COLO829 (cell line): ENCODE measurements around the gene OR2S2.
"Not testable (repeated sequence)": the region's sequence is repeated elsewhere in the genome, so short reads cannot be mapped to it uniquely, and the experiment has no call there.

Experiments
- DNase-seq: peaks from one replicate; pipeline ENCODE4 v3.0.0; 2012; ENCODE audit warnings: low spot score

The OR2S2 gene, protein sequence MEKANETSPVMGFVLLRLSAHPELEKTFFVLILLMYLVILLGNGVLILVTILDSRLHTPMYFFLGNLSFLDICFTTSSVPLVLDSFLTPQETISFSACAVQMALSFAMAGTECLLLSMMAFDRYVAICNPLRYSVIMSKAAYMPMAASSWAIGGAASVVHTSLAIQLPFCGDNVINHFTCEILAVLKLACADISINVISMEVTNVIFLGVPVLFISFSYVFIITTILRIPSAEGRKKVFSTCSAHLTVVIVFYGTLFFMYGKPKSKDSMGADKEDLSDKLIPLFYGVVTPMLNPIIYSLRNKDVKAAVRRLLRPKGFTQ

DNA sequence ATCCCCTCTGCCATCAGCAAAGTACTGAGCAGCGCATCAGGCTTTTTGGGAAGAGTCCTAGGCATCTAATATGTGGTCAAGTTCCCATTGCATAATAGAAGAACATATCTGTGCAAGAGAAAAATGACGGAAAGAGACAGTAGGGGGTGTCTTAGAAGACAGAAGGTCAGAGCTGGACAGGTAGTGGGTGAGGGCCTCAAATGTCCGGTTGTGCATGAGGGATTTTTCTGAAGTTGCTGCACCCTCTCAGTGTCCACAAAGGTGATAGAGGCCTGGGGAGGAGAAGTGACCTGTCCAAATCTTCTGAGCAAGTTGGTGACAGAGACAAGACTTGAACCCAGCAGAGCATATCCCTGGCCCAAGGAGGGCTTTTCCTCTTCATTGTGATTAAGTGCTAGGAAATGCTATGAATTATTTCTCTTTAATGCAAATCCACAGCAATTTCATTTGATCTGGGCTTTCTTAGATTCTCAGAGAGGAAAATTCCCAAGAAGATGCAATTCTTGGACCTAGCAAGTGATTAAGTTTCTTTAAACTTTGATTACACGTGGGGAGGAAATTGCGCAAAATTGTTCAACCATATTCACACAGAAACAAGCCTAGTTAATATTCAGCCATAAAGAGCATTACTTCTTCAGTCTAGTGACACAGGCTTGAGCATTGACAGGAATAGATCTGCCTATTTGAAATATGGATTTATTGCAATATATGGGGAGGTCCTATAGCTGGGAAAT is at the start of gene OR2S2:
OR2S2 (minus strand) TSS at position 51 of the 734 bp plus-strand sequence. CDS start 56 bp downstream, outside the sequence.
- DNase-seq: no peak

GRCh38 chr9:36007316-36007708 is 49.4 kb upstream of the OR2S2 start:
- no peak for DNase-seq

DNA sequence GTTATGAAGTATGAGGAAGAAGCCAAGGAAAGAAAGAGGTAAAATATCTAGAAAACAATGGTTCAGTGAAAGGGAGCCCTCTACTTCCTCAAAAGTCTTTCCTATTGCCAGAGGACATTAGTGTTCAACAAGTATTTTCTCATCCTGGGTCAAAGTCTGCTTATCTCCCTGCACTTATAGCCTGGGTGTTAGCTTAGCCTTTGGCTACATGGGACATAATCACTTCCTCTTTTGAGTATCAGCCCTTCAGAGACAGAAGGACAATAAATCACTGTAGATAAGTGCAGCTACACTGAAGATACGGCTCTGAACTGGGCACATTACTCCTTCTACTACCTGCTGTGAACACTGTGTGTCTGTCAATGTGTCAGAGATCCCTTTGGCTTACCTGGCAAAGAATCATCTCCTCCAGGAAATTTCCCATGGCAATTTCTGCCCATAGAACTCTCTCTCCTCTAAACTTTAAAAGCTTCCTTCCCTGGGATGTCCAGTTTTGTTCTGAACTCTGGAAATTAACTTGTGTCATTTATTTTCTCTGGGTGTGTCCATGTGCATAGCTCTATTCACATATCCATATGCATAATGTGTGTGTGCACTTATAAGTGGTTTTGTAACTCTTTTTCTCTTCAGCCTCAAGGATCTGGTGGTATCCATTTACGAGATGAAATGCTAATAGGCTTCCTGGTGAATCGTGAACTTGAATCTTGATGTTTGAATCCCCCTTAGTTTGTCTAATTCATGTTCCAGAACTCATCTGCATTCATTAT is 48.8 kb upstream of the OR2S2 start:
- DNase-seq: no peak

DNA sequence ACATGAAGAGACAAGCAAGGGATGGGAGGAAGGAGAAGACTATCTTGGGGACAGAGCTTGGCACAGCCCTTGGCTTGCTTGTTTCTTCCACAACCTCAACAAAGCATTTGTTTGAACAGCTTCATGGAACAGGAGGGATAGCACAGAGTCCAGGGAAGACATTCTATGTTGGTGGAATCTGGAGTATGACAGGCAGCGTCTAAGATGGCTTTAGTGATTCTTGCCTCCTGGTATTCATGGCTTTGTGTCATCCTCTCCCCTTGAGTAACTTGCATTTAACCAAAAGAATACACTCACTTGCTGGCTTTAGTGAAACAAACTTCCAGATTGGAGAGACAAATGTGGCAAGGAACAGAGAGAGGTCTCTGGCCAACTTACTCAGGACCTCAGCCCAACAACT is 47.9 kb upstream of the OR2S2 start:
- DNase-seq: no peak

- no peak for DNase-seq
Observed at GRCh38 chr9:35998333-35998732, 40.4 kb upstream of the OR2S2 start.

DNA sequence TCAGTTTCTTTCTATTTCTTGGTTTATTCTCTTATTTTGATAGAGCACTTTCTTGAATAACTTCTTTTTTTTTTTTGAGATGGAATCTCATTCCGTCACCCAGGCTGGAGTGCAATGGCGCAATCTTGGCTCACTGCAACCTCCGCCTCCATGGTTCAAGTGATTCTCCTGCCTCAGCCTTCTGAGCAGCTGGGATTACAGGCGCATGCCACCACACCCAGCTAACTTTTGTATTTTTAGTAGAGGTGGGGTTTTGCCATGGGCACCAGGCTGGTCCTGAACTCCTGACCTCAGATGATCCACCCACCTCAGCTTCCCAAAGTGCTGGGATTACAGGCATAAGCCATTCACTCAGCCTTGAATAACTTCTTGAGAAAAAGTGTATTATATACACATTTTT is 39.1 kb upstream of the OR2S2 start:
- not testable (repeated sequence) for DNase-seq

GRCh38 chr9:35996358-35996970 is 38.5 kb upstream of the OR2S2 start:
- no peak for DNase-seq

DNA sequence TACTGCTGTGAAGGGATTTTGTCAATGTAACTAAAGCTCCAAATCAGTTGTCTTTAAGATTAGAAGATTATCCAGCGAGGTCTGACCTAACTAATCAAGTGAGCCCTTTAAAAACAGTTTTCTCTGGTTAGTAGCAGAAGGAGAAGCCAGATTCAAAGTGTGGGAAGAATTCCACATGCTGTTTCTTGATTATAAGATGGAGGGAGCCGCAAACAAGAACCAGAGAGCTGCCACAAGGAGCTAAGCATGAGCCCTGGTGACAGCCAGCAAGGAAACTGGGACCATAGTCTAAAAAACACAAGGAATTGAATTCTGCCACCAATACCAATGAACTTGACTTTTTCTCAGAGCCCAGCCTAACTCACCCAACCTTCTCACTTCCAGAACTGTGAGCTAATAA is 37.0 kb upstream of the OR2S2 start:
- DNase-seq: no peak

DNA sequence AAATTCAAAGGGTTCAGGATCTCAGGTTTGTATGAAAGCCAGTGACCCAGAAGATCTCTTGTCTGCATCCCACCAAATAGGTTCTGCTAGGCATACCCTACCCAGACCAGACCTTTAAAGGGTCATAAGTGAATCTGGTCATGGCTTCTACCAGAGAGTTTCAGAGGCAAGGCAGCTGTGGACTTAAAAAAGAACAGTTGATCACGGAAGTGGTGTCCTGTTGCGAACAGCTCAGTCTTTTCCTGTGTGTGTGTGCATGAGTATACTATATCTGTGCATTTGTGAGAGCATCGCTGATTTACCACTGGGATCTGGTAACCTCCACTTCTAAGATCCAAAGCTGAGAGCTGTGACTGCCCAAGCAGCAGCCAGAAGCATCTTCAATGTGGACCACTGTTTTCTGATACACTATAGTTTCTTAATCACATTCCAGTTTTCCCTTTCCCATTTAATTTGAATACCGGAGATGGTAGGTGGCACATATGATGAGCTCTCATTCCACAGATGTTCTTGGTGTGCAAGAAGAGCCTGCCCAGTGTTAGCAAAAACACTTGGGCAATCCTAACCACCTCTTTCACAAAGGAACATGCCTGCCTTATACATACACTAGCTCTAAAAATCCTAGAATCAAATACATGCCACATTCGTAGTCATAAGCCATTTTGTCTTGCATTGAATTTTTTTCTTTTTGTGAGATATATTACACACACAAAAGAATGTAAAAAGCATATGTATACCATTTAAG is 36.2 kb upstream of the OR2S2 start:
- no peak for DNase-seq

DNA sequence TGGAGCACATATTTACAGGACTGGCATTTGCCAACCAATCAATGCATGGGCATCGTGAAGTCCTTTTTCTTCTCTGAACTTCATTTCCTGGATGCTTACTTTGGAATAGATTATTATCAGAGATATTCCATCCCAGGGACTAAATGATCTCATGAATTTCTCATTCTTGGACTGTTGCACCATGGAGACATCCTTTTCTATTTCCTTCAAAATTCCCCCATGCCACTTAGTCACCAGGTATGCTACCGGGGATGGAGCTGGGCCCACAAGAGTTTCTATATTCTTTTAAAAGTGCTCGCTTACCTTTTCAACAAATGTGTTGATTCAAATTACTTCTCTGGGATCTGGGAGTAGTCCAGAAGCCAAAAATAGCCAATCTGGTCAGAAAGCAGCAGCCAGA is 35.2 kb upstream of the OR2S2 start:
- DNase-seq: not testable (repeated sequence)

DNA sequence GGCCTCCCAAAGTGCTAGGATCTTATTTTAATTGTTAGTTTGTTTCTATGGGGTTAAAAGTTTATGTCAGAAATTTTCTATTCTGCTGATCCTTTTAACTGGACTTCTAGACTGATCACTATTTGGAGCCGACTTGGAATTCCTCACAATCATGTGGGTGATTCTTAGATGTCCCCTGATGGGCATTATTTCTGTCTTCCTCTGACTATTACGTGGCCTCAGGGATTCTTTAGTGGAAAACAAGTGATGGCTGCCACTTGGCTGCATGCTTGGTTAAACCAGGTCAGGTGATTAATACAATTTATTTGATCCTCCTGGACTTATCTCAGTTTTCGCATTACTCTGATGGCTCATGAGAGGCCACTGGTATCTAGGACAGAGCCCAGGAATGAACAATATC is 32.2 kb upstream of the OR2S2 start:
- no peak for DNase-seq

DNA sequence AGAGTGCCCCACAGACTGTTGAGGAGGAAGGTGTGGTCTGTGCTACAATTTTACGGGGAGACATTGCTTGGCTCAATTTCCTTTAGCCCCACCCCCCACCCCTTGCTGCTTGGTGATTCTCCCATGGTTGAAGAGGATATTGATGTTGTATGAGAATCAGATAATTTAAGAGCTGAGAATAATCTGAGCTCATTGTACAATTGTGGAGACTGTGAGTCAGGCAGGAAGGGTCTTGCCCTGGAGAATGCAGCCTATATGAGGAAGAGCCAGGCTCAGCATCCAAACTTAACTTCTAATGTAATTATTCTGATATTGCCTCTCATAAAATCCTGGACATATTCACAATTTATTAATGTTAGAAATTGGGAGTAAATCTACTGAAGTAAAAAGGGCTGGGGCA is 26.1 kb upstream of the OR2S2 start:
- DNase-seq: no peak

GRCh38 chr9:35981699-35982098 is 23.7 kb upstream of the OR2S2 start:
- no peak for DNase-seq

GRCh38 chr9:35980289-35981011 is 22.5 kb upstream of the OR2S2 start:
- DNase-seq: no peak

GRCh38 chr9:35978792-35979191 is 20.8 kb upstream of the OR2S2 start:
- no peak for DNase-seq

- DNase-seq: no peak
Observed at GRCh38 chr9:35976726-35977125, 18.8 kb upstream of the OR2S2 start.

- DNase-seq: no peak
Observed at GRCh38 chr9:35974800-35975199, 16.8 kb upstream of the OR2S2 start.

DNA sequence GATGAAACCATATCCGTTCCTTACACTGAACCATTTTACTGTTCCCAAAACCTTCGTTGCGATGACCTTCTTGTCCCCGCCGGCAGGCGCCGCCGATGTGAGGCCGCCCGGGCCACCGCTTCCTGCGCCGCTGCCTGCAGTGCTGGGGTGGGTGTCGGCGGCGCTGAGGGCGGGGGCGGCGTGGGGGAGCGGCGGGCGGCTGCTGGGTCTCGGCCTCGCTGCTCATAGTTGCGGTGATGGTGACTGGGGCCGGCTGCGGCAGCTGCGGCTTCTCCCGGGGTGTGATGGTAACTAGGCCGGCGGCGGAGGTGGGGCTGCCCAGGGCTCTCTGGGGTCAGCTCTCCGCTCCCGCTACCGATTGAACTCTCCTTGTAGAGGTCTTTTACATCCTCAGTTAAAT is 14.1 kb upstream of the OR2S2 start:
- DNase-seq: no peak

DNA sequence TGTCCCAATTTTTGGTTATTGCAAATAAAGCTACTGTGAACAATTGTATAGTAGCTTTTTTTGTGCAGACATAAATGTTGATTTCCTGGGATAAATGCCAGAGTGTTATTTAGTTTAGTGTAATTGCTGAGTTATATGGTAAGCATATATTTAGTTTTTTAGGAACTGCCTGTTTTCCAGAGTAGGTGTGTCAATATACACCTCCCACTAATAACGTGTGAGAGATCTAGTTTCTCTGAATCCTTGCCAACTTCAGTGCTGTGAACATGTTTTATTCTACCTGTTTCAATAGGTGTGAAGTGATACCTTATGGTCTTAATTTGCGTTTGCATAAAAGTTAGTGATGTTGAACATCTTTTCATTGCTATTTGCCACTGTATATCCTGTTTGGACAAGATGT is 9.1 kb upstream of the OR2S2 start:
- DNase-seq: no peak

GRCh38 chr9:35966433-35966832 is 8.5 kb upstream of the OR2S2 start:
- DNase-seq: no peak

DNA sequence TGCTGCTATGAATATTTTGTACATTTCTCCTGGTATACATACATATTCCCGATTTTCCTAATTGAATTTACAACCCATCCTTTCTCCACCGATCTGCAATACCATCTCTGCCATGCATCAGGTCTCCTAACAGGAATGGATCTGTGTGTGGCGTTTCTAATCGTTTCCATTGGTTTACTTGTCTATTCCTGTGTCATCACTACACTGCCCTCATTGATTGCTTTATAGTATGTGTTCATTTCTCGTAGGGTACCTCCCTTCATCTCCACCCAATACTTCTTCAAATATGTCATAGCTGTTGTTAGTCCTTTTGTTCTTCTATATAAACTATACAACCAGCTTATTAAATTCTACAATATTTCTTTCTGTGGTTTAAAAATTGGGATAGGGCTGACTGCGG is 7.1 kb upstream of the OR2S2 start:
- DNase-seq: no peak
